CD4-positive, alpha-beta T cell treated with Interferon gamma for 1 hour (primary cell): ENCODE measurements around the gene POU2F3.

Source experiments
- DNase-seq: peaks from one replicate; pipeline ENCODE4 v3.0.0-alpha.2; 2020

The POU2F3 gene

DNA sequence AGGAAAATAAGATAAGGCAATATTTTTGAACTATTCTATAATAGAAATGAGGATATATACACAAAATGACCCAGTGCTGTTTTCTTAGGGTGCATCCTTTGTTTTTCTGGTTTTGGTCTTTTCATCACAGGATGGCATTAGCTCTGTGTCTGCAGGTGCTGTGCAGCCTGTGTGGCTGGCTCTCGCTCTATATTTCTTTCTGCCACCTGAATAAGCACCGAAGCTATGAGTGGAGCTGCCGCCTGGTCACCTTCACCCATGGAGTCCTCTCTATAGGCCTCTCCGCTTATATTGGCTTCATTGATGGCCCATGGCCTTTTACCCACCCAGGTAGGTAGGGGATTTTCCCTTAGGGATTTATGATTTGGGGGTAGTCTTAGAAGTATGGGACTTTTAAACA is 87.4 kb downstream of the POU2F3 start:
- DNase-seq, result no peak

DNA sequence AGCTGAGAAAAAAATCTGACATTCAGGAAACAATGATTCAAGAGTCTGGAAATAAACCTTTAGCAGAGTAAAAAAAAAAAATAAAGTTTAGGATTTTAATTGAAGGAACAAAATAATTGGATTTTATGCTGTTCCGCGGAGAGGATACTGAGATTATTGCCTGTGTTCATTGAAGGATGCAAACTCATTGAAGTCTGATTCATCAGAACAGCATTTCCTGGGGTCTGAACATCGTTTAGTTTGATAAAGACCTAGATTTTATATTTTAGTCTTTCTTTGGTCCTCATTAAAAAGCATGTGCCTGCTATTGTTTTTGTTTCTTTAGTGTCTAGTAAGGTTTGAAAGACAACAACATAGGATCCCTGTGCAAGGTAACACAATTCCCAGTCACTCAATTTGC is 89.6 kb downstream of the POU2F3 start:
- no peak for DNase-seq

DNA sequence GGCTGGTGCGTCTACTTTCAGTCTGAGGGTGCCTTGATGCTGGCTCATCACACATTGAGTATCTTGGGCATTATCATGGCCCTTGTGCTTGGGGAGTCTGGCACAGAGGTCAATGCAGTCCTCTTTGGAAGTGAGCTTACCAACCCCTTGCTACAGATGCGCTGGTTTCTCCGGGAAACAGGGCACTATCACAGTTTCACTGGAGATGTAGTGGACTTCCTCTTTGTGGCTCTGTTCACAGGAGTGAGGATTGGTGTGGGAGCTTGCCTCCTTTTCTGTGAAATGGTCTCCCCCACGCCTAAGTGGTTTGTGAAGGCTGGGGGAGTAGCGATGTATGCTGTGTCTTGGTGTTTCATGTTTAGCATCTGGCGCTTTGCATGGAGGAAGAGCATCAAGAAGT is 90.1 kb downstream of the POU2F3 start:
- no peak for DNase-seq

DNA sequence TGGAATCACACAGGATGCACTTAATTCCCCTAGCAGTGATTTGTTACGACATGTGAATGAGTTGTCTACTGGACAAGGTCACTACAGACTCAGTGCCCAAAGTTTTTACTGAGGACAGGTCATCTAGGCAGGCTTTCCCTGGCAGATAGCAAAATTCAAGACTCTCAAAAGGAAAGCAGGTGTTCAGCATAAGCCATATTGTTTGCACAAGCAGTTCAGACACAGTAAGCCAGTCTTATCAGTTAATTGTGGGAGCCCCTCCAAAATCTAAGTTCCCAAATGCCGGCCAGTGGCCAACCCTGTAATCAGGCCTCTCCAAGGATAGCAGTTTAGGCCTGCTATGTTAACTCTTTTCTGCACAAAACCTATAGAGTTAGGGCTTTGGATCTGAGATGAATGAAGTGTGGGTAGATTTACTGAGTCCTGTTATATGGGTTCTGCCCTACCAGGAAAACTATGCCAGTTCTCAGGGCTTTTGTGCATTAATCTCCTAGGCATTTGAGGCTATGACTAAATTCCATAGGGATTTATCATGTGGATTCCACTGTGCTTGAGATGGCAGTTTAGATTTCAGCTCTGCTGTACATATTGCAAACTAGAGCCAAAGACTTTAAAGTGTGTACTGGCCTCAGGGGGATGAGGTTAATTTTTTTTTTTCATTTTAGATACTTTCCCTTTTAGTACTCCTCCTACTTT is 91.5 kb downstream of the POU2F3 start:
- DNase-seq, result no peak

DNA sequence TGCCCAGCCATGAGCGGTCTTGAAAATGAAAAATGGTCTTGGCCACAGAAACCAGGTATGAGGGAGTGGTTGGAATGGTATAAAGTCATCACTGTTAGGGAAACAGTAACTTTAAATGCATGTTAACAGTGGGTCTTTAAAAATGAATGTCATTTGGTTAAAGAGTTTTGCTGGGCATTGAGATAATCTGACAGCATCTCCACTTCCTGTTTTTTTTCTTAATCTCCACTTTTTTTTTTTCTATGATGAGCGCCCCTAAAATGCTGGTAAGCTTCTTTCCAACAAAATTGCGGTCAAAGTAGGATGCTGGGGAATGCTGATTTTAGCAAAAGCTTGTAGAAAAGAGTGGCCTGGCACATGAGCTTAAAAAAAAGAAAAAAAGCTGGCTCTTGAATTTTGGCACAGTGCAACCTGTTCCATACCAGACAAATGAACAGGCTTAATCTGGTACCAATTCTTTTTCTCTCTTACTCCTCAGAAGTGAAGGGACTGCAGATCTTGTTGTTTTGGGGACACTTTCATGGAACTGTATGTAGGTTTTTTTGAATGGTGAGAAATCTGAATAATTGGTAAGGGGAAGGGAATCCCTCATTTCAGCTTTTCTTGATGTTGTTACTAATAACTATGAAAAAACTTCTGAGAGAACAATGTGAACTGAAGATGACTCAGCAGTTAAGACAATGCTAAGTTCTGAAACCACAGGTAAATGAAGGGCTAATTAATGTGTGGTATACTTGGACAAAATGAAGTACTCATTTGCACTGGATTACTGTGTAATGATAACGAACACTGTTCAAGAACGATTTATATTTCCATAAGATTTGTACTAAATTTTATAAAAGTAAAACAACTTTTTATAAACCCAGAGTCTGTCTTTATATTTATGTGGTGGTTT is 93.1 kb downstream of the POU2F3 start:
- DNase-seq, result no peak

DNA sequence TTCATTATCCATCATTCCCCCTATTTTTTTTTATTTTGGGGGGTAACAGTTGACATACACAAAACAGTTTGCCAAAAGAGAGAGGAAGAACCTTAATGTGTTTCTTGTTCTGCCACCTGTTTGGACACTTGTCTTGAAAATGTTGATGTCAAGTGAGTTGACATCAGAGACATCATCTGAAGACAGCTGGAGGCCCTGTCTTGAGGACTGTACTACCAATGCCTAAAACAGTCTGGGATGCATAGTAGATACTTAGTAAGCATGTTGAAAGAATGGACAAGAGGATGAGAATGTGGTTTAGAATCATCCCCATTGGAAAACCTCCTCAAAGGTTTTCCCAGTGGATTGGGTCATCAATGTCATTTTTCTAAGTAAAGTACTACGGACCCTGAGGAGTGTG is 93.9 kb downstream of the POU2F3 start:
- DNase-seq, result no peak

DNA sequence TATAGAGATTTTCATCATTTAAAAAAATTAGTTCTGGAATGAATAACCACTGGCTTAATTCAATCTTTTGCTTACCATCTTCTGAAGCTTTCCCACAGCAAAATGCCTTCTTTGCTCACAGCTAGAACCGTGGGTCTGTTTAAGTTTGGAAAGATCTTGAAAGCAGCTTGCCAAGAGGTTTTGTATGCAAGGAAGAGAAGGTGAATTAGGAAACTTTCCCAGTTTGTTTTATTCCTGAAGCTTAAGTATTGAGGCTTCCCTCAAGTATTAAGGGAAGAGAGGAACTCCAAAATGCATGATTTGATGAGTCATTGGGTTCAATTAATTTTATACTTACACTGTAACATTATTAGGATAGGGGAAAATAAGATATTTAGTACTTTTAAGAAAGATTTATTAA is 94.4 kb downstream of the POU2F3 start:
- DNase-seq, result no peak

DNA sequence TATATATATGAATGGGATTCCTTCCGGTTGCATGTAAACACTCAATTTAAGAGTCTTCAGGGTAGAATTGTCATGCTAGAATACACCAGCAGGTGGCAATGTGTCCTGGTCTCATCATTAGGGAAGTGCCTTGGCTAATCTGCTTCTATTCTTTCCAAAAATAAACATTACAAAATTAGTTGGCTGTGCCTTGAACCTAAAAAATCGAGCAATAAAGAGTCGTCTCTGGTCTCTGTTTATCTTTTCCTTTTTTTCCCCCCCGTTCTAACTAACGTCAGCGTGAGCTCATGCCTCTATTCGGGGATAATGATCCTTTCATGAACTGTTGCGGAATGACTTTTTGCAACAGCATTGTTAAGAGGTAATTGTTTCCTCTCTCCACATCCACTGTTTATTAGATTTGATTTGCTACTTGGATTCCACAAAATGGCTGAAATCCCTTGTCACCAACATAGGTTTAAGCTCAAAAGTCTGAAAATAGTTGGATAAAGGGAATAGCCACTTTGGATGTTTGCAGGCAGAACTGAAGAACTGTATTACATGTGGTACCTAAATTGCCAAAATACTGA is 95.0 kb downstream of the POU2F3 start:
- peak; percentile 20 for DNase-seq

DNA sequence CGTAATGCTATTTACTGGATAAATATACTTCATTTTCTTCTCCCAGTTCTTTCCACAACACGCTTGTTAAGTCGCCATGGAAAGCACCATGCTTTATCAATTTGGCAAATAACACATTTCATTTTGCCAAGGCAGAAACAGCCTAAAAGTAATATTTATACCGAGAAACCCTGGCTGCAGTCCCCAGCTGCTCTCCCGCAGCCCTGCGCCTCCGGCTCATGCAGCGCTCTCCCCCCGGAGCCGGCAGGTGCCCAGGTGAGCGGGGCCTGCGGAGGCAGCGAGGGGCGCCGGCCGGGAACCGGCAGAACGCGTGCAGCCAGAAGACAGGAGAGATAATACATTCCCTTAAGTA is 95.6 kb downstream of the POU2F3 start:
- DNase-seq, result peak; percentile 7

DNA sequence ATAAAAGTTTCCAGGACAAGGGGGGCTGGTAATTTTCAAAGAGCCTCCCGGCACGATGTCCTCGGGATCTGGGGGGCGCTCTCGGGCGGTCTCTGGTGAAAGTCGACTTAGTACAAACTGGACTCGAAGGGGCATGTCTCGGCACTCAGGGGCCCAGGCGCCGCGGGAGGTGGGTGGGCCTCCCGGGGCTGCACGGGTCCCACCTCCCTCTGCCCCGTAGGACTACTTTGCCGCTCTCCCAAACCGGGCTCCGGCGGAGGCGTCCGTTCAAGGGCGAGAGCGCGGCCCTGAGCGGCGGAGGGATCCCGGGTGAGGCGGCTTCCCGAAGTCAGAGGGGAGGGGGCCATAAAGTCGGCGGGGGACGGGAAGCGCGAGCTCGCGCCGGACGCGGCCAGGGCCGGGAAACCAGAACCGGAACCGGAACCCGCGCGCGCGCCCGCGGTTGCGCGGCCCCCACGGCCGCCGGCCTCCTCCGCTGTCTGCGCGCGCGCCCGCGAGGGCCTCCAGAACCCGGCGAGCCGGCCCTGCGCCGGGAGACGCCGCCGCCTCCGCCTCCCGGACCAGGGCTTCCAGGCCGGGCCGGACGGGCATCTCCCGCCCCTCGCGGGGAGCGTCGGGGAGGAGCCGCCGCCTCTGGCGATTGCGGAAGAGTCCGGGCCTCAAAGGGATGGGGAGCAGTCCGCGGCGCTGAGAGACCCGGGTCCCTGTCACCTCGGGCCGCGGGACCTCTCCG is 96.1 kb downstream of the POU2F3 start, which contains the start of gene ARHGEF12:
Gene ARHGEF12, plus strand, starts transcription at position 506 of the 733 bp plus-strand sequence. CDS start 831 bp downstream, outside the sequence.
- peak; percentile 78 for DNase-seq

DNA sequence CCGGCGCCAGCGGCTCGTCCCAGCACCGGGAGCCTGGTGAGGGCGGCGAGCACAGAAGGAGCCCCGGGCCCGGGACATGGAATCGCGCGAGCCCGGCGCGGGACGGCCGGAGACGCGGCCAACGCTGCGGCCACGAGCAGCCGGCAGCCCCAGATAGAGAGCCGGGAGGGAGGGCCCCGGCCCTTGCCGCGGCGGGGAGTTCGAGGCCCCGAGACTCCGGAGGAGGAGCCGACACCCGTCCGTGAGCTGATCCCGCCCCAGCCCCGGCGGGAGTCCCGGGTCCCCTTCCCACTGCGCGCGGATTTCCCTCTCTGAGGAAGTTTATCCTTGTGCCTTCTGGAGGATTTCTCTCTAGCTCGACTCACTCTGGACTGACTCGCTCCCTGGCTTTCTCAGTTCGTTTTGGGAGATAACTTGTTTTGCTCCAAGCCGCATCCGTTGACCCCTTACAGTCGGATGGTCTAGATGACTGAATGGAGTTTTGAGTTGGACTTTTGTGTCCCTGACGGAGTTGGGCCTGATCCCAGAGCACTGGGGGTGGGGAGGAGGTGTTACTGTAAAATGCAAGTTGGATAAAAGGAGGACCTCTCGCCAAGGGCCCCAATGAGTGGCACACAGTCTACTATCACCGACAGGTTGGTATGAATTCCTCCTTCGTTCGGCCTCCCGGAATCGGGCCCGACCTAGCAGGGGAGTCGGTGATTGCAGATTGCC is 96.9 kb downstream of the POU2F3 start:
- no peak for DNase-seq

DNA sequence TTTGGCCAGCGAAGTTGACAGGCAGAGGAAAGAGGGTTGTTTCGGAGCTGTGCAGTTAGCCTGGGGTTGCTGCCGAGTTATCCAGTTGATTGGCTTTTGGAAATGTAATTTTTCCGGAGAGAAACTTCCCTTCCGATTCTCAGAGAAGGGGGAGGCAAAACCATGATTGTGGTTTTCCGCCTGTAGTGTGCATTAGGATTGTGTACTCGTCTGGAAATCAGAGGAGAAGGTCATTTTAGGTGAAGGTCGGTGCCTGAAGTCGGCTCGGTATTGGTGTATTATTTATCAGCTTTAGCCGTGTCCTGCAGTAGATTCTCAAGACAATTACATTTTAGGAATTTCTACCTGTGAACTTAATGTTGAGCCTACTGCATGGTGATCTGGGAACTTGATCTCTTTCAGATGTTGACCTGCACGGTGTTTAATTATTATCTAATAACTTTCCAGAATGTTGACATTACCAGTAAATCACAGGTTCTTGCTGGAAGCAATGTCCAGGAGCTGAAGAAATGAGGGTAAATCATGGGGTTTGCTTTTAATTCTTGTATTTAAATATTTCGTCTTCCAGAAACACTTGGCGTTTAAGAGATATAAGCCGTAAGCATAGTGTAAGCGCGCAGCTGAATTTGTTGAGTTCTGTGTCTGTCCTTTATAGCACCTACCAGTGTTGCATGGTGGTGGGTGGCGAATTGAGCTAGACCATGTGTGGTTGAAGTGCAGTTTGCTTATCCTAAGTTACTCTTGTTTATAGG is 97.6 kb downstream of the POU2F3 start:
- no peak for DNase-seq

DNA sequence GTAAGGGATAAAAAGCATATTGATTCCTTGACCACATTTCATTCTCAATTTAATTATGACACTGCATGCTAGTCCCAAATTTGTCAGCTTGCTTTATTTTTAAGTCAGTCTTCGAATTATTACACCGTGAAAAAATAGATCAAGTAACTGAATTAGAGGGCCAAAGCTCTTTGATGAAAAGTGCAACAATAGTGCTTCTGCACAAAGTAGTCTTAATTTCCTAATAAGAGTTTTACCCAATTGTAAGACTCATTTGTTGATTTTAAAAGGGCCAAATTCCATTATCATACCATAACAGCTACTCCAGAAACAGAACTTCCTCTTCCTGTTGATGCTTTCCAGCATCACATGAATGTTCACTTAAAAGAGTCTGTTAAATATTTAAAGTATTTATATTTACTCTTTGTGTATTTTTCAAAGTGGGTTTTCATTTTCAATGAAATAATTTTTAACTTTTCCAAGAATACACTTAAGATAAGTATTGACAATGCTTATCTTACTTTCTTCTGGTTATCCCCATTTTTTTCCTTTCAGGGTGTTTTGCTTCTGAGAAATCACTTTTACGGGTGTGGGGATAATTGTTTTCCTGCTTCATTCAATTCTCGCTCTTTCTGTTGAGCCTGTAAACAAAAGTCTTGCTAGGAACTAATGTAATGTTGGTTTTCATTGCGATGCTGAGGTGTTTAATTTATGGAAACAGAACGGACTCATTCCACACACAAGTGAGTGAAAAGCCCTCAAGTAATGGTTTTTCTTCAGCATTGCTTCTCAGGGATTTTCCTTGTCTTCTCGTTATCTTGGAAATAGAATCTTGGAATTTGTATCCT is 98.4 kb downstream of the POU2F3 start:
- DNase-seq, result no peak

DNA sequence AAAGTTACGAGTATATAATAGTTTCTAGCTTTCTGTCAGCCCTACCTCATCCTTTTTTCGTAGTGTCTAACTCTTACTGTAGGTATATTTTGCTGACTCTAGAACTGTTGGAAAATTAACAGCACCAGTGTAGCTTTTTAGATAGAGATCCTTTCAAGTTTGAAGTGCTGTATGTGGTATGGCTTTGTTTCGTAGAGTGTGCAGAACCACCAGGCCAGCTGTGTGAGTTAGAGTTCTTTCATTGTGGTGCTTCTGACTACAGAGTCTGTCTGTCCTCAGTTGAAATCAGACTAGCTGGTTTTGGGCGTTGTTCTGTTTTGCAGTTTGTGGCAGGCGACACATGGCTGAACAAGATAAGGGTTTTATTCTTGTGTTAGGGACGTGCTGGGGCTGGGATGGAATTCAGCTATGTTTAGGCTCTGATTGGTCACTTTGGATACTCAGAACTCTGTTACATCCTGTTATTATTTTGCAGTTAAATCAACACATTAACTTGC is 99.5 kb downstream of the POU2F3 start:
- no peak for DNase-seq

DNA sequence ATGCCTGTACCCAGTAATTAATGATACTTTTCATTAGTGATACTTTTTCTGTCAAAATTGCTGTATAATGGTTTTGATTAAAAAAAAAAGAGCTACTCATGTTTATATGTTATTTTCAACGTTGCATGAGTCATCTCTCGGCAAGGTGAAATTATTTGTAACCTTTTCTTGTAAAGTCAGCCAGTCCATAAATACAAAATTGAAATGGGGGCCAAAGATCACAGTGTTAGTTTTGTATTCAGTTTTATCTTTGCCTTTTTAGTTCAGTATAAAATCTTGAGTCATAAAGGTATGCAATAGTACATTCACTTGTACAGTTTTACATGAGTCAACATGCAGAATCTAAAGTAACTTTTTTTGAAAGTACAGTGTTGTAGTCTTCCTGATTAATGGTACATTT is 100.6 kb downstream of the POU2F3 start:
- DNase-seq, result no peak

DNA sequence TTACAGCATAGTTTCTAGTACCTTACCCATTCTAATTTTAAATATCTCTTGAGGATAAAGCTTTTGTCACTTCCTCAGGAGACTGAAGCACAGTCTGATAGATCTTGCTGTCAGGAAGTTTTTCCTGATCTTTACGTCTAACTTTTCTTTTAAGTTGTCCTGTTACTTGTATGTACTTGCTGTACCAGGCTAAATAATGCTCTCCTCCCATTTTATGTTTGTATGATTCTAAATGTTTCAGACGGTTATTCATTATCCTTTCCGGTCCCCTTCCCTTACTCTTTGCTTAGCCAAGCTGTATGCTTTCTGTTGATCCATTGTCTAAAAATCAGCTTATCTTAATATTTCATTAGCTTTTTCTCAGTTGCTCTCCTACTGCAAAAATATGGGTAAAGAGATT is 102.3 kb downstream of the POU2F3 start:
- DNase-seq, result no peak

DNA sequence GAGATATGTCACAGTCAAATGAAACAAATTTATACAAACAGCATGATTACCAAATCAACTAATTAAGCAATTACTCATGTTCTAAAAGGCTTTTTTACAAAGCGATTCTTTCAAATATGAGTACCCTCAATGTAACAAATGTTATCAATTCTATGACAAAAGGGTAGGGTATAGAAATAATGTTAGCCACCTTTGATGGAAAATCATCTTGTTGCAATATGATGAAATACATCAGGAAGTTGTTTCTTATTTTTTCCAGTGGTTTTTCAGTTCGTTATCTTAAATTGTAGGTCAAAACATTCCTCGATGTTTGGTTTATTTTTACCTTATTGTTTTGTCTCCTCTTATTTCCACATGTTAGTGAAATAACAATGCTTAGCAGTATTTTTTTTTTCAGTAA is 102.7 kb downstream of the POU2F3 start:
- DNase-seq, result no peak

DNA sequence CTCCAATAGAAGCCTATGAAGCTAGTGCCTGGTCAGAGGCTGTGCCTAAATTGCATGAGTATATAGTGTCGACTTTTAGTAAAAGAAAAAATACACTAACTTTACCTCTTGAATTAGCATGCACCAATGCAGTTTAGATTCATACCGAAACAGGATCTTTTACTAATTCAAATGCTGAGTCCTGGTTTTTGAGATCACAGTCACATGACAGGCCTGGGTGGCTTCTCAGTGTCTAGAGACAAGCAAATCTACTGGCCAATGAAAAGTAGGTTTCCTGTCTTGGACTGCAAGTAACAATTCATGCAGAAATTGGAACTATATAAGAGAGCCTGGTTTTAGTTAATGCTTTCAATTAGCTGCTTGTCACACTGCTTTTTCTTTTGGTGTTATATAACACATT is 103.5 kb downstream of the POU2F3 start:
- DNase-seq, result no peak

DNA sequence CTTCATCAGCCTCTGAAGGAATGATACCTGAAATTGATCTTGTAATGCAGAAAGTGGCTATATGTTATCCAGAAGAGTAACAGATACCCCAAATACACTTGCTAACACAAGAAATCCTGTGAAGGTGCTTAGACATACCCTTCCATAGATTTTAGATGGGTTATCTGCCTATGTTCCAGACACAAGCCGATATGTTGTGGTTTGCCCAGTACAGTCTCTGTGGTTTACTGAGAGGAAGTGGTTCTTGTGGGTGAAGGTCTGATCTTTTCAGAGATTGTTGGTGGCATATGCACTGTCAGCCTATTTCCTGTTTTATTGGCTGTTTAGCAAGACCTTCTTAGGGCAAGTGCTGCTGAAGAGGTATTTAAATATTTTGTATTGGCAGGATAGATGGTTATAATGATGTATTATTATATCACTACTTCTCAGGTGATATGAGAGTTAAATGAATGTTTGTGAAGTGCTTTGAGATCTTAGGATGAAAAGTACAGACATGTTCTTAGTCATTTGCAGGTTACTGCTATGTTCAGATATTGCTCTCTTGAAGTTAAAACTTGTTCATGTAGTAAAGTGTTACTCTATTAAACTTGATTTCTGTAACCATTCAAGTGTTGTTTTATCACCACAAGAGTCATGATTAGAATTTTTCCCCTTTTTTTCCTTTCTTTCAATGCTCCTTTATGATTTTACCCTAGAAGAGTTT is 104.5 kb downstream of the POU2F3 start:
- DNase-seq, result peak; percentile 45

DNA sequence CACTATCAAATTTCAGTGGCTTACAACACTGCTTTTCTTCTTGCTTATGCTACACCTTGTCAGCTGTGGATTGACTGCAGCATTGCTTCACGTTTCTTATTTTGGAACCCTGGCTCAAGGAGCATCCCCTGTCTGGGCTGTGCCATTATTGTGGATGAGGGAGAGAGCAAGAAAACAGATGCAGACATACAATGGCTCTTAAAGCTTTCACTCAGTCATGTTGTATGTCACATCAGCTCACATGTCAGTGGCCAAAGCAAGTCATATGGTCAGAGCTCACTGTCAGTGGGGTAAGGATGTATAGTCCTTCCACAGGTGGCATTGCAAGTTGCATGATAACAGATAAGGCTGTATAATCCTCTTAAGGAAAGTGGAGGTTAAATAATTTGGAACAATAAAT is 106.3 kb downstream of the POU2F3 start:
- DNase-seq, result no peak
